Heart left ventricle (tissue), 13 donors: ENCODE results near the gene MRPL58.

Experiments used
- POLR2A ChIP-seq, 2 donors: fragments of 450-650 bp; IDR thresholded peaks; one replicate each; pipeline ENCODE4 v1.6.1; 2017; ENCODE audit warnings: antibody characterized with exemption in 2 of 2, mild to moderate bottlenecking in 2 of 2, moderate library complexity in 2 of 2
- TF ChIP-seq, protein P1 (sequence below), 12 donors: fragments of 200-600 bp; sonication (generic) in 4 of 12; IDR thresholded peaks; one replicate each; pipeline versions ENCODE4 v1.5.0 to v1.8.0; 2018 to 2022; ENCODE audit warnings: antibody characterized with exemption in 12 of 12, mild to moderate bottlenecking in 5 of 12
- donor health status: ischemic (EF 13 %, LVEDD 7.1; RV severe dilation, severe dysfunction).
- donor health status: DM: no; HTN: yes; CAD: no.
- donor health status: DM: no; HTN: no; CAD: no.
- donor health status: ischemic (EF 25% LVEDD 6.9; RV normal size, moderate dysfunction).
- donor health status: ischemic (EF 25% LVEDD 5.7; RV mildly dilated, moderate dysfunction).
- donor health status: ischemic (EF 35%, LVEDD 5.7; RV mildly dilated, moderate dysfunction).
- donor health status: nonischemic (EF 11% LVEDD 7.7; RV severe dilation, severe dysfunction).
- donor health status: DM: yes; HTN: yes; CAD: no.
- donor health status: PGD.
- donor health status: ischemic (EF 29% LVEDD 5.4; RV normal size, mild dysfunction).
- donor health status: nonischemic (EF 23%, LVEDD 6.1; RV moderate dilation, normal function).

DNA sequence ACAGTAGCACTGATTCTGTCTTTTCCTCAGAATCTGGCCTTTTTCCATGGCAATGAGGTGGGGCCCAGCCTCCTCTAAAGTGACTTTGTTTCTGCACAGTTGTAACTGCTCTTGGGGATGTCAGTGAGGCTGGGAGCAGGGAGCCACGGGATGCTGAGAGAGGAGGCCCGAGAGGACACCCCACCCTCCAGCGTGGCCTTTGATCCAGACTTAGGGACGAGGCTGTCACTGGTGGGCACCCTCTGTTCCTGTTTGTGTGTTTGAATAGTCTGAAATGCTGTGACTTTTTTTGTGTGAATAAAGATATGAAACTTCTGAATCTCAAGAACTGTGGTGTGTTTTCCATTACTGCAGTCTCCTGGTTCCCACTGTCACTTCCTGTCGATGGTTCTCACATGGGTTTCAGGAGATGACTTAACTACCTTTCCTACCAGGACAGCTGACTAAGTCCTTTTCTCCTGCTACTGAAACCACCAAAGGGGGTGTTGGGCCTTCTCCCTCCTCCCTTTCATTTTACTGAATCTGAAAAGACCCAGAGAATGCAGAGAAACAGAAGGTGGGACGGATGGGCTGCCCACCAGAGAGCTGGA, 53.2 kb downstream of the MRPL58 start:
- TF ChIP-seq POLR2A (IDR thresholded peaks at IDR 0.05) = no peak
- TF ChIP-seq, protein P1, sequence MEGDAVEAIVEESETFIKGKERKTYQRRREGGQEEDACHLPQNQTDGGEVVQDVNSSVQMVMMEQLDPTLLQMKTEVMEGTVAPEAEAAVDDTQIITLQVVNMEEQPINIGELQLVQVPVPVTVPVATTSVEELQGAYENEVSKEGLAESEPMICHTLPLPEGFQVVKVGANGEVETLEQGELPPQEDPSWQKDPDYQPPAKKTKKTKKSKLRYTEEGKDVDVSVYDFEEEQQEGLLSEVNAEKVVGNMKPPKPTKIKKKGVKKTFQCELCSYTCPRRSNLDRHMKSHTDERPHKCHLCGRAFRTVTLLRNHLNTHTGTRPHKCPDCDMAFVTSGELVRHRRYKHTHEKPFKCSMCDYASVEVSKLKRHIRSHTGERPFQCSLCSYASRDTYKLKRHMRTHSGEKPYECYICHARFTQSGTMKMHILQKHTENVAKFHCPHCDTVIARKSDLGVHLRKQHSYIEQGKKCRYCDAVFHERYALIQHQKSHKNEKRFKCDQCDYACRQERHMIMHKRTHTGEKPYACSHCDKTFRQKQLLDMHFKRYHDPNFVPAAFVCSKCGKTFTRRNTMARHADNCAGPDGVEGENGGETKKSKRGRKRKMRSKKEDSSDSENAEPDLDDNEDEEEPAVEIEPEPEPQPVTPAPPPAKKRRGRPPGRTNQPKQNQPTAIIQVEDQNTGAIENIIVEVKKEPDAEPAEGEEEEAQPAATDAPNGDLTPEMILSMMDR (IDR thresholded peaks at IDR 0.05) = no peak
